Fibroblast of the aortic adventitia (primary cell): ENCODE data around the gene CECR2. TPM values are rescaled to one million over a fixed set of nuclear protein-coding genes. Genes with fewer than 3 reads are reported as not detected.

Source experiments
- DNase-seq: peaks from one replicate; pipeline ENCODE4 v3.0.0-alpha.2; 2010; ENCODE audit warnings: low read depth
- H3K4me3 ChIP-seq: 2 replicates; pipeline ENCODE4 v1.5.1; 2011; ENCODE audit warnings: low read depth, mild to moderate bottlenecking, control low read depth, low read length, moderate library complexity
- CTCF ChIP-seq: IDR thresholded peaks from 2 replicates; pipeline ENCODE4 v1.5.1; 2011; ENCODE audit warnings: mild to moderate bottlenecking, low read length, control low read depth, inconsistent platforms; ENCODE audit not compliant: insufficient read depth
- total RNA-seq: library from RNA; depleted of rRNA; stranded (reverse); fragments of >200 nt; gene quantifications from 2 replicates; pipeline ENCODE4 v1.2.3, GENCODE V29; 2012; ENCODE audit warnings: low replicate concordance

CECR2 gene
- total RNA-seq, 1 donor, result not detected

- TF ChIP-seq CTCF, result no peak
- H3K4me3 ChIP-seq, result no peak overlapping the region
- DNase-seq, result no peak
These were observed 27.3 kb downstream of the CECR2 start for GRCh38 chr22:17396516-17396915.

GRCh38 chr22:17397756-17398547 lies 28.7 kb downstream of the CECR2 start:
- no peak for TF ChIP-seq CTCF

GRCh38 chr22:17400305-17400704 lies 31.0 kb downstream of the CECR2 start:
- no peak overlapping the region for H3K4me3 ChIP-seq
- DNase-seq, result peak; percentile 1
- TF ChIP-seq CTCF, result no peak

More at GRCh38 chr22:17397756-17398547, 28.7 kb downstream of the CECR2 start:
- no peak overlapping the region for H3K4me3 ChIP-seq
- no peak for DNase-seq

GRCh38 chr22:17401728-17402127 lies 32.5 kb downstream of the CECR2 start:
- no peak overlapping the region for H3K4me3 ChIP-seq
- TF ChIP-seq CTCF, result no peak
- no peak for DNase-seq

GRCh38 chr22:17402293-17402692 lies 33.0 kb downstream of the CECR2 start:
- no peak overlapping the region for H3K4me3 ChIP-seq
- no peak for TF ChIP-seq CTCF
- DNase-seq, result no peak

GRCh38 chr22:17403906-17404305 lies 34.6 kb downstream of the CECR2 start:
- no peak overlapping the region for H3K4me3 ChIP-seq
- DNase-seq, result no peak
- TF ChIP-seq CTCF, result no peak

- no peak for TF ChIP-seq CTCF
- no peak for DNase-seq
- H3K4me3 ChIP-seq, result no peak overlapping the region
These were observed 38.4 kb downstream of the CECR2 start for GRCh38 chr22:17407643-17408042.
